Stimulated activated CD4-positive, alpha-beta T cell treated with anti-CD3 and anti-CD28 coated beads, Interleukin-15, amount 100 ng/mL, for 1 hour (primary cell): Measurements from ENCODE around the gene NUTF2.

Source experiments
- DNase-seq, 2 donors: peaks; one replicate each; pipeline ENCODE4 v3.0.0-alpha.2; 2020; ENCODE audit warnings: low read depth in 1 of 2, low spot score in 1 of 2

The NUTF2 gene

DNA sequence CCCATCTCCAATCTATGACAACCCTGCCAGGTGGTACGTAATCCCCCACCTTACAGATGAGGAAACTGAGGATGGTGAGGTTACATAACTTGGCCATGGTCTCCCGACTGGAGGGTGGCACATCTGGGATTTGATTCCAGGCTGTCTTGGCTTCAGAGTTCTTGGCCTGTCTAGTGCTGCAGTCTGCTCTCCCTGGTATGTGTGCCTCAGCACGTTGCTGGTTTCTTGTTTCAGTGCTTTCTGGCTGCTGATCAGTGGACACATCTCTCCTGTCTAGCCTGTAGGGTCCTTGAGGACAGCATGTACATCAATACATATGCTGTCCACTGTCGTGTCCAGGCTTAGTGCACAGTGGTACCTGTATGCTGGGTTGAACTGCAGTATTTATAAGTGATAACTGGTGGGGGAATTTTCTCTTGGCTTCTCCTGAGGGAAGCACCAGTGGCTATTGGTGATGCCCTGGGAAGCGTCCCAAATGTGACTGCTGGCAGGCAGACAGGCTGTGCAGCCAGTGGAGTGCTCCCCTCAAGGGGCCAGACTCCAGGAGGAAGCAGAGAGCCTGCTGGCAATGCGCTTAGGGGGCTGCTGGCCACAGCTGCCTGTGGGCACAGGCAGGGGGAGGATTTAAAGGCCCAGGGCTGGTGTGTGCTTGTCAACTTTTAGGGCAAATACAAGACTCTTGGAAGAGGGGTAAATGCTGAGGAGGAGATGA lies 70.6 kb downstream of the NUTF2 start:
- DNase-seq, result no peak

GRCh38 chr16:67917852-67918236 lies 71.1 kb downstream of the NUTF2 start:
- DNase-seq, result no peak

- DNase-seq, result no peak
Measured at GRCh38 chr16:67919622-67920221, 73.0 kb downstream of the NUTF2 start.
